ELR (cell line): ENCODE data around the gene LSM11.
"Not testable (repeated sequence)": the region's sequence is repeated elsewhere in the genome, so short reads cannot be mapped to it uniquely, and the experiment has no call there.

Source experiments
- DNase-seq: peaks from one replicate; pipeline ENCODE4 v3.0.0-alpha.2; 2015; ENCODE audit warnings: low read depth

LSM11 gene

DNA sequence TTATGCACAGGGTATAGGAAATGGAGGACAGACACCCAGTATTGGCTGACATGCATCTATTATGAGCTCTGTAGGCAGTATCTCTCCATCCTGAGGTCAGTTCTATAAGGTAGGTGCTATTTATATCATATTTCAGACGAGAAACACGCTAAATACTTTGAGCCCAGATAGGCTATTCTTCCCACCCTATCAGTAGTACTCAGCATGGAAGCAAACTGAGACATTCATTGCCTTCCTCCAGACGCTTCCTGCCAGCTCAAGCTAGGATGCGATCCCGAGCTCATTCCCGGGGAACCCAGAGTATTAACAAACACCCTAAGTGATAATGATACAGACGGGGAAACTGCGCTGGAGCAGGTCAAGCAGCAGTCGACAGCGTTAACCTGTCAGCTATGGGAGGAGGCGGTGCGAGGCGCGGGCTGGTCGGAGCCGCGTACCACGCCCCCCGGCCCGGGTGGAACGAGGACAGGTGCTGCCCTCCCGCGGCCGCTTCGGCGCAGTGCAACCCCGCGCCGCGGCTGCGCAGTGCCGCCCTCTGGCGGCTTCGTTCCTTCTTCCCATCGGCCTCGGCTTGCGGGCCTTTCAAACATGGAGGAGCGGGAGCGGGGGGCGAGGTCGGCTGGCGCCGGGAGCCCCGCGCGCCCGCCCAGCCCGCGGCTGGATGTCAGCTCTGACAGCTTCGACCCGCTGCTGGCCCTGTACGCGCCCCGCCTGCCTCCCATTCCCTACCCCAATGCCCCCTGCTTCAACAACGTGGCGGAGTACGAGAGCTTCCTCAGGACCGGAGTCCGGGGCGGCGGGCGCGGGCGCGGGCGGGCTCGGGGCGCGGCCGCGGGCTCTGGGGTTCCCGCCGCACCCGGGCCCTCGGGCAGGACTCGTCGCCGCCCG, at the start of gene LSM11:
Gene LSM11 (plus strand): TSS at position 550 of the 888 bp plus-strand sequence. CDS start 39 bp downstream, at position 589.
- DNase-seq, result peak; percentile 87

DNA sequence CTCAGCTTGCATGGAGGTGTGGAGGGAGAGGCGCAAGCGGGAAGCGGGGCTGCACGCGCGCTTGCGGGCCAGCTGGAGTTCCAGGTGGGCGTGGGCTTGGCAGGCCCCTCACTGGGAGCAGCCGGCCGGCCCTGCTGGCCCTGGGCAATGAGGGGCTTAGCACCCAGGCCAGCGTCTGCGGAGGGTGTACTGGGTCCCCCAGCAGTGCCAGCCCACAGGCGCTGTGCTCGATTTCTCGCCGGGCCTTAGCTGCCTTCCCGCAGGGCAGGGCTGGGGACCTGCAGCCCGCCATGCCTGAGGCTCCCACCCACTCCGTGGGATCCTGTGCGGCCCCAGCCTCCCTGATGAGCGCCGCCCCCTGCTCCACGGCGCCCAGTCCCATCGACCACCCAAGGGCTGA, 49.7 kb upstream of the LSM11 start:
- DNase-seq, result not testable (repeated sequence)

DNA sequence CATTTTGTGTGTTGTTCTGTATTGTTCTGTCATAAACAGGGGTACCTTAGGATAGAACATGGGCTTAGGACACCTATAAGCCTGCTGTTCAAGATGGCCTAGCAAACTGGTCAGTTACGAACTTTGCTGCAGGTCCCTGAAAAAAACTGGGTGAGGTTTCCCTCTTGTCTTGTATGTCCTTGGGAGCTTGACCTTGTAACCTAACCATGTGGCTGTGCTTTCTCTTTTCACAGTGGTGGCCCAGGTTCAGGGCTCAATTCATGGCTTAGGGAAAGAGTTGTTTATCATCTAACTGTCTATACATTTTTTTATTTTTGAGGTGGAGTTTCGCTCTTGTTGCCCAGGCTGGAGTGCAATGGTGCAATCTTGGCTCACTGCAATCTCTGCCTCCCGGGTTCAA, 47.4 kb upstream of the LSM11 start:
- DNase-seq, result not testable (repeated sequence)

DNA sequence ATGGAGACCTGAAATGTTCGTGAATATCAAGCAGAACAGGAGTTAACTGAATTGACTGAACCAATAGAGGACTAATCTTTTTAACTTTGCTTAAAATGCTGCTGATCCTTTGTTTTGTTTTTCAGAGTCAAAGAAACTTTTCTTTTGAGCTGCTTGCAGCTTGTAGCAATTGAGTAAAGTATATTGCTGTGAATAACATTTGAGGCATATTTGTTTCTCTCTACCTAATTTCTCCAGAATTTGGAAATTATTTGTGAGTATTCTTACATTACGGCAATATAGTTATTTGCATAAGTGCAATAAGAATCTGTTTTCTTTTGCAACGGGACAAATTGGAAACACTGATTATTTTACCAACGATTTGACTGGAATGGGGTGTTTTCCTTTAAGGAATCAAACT, 44.8 kb upstream of the LSM11 start:
- not testable (repeated sequence) for DNase-seq

DNA sequence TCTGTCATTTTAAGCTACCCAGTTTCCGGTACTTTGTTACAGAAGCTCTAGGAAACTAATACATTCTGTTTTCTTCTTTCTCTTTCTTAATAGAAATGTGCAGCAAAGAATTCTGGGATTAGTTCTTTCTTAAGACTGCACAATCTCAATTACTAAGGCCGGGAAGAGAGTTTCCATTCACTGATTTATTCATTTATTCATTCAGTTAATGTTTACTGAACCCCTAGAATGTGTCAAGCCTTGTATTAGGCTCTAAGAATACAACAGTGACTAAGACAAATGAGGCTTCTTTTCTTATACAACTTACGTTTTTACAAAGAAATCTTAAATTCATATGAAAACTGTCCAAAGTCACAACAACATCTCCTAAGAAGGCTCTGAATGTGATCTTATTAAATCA, 39.8 kb upstream of the LSM11 start:
- no peak for DNase-seq

DNA sequence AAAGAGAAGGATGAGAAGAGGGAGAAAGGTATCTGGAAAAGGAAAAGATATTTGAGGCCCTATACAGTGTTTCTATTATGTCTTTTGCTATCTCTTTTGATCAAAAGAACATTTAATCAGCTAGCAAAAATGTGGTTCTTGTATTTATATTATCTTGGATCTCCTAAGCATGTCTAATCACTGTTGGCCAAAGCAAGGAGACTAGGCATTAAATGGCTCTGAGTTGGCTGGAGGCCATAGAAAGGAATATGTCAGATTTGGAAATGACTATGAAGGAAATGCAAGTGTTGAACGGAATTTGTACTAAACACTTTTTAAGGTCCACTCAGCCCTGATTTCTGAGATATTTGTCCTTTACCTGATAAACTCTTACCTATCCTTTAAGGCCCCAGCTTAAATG, 34.6 kb upstream of the LSM11 start:
- DNase-seq, result peak; percentile 56

DNA sequence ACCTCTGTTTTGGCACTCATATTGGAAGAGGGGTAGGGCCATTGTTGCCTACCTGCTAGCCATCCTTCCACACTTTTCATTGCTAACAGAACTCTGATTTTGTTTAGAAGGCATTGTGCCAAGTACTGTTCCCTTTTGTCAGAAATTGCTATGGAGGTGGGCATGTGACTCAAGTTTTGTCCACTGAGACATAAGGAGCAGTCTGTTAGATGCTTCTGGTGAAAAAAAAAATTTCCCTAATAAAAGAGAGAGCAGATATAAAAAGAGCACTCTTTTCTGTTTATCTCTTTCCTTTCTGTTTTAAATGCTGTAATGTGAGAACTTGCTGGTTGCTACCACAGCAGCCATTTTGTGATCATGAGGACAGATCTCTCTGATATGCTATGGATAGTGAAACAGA, 34.2 kb upstream of the LSM11 start:
- DNase-seq, result no peak

DNA sequence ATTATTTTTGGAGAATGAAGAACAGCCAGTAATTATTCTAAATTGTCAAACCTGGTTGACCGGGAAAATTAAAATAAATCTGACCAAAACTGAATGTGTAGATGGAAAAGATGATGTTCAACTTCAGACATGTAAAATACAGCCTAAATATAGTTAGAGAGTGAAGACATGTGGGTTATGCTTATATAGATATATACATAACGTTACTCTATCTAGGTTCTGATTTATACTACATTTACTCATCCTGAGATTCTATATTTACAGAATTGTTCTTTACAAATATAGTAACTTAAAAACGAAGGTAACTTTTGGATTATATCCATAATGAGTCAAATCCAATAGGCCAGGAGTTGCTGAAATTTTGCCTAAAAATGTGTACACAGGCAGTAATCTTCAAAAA, 33.1 kb upstream of the LSM11 start:
- DNase-seq, result no peak

DNA sequence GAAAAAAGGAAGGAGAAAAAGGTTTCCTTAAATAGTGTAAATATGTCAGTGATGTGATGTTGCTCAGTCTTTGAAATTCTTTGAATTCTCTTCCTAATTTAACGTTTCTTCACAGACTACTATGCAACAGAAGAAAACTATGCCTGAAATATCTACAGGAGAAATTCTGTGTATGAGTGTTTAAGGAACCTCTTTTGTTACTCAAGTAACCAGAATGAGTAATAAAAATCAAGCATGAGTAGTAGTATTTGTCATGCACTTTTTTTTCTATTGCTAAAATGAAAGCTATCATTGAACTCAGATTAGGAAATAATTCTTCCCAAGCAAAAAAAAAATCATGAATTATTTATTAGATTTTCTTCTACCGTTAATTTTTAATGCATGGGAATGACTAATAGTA, 32.6 kb upstream of the LSM11 start:
- peak; percentile 90 for DNase-seq

DNA sequence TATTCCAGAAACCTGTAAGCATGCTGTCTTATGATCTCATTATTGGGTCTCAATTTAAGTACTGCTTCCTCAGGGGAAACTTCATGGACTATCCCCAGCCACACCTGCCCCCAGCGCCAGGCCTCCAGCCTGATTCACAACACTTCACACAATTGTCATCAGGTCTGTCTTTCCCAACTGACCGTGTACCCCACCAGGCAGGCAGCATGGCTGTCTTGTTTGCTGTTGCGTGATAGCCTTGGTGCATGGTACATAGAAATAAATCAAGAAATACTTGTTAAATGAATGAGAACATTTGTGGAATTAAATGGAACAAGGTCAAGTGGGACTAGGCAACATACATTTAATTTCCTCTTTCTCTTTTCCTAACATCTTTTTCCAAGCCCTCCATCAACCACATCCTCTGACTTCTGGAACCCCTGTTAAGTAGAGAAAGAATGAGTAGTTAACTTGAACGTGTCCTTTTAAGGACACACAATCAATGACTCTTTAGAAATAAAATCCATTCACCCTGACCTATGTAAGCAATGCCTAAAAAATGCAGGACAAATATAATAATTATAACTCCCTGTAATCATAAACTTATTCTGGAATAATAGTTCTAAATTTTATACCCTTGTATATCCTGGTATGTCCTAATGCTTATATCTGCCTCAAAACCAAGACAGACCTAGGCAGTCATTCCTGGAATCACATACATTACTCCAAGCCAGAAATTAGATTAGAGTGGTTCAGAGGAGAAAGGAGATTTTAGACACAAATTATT, 29.5 kb upstream of the LSM11 start:
- DNase-seq, result peak; percentile 17

DNA sequence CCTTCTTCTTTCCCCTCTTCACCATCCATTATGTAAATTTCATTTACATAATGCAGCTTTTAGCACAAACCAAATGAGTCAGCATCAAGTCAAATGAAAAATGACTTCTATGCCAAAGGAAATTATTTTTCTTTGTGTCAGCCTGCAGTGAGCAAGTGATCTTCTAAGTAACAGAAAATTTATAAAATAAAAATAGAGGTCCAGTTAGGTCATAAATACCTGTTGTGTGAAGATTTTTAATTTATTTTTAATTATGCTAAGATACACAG, 29.0 kb upstream of the LSM11 start:
- DNase-seq, result peak; percentile 29

DNA sequence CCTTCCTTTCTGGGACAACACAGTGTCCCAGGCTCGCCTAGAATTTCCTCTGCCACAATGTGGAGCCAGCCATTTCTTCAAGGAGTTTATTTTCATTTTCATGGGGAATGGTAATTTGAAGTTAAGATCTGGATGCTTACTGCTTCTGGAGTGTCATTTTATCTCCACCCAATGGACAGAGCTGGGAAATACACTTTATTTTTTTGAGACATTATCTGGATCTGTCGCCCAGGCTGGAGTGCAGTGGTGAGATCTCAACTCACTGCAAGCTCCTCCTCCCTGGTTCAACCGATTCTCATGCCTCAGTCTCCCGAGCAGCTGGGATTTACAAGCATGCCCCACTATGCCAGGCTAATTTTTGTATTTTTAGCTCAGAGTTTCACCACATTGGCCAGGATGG, 25.0 kb upstream of the LSM11 start:
- DNase-seq, result peak; percentile 80

DNA sequence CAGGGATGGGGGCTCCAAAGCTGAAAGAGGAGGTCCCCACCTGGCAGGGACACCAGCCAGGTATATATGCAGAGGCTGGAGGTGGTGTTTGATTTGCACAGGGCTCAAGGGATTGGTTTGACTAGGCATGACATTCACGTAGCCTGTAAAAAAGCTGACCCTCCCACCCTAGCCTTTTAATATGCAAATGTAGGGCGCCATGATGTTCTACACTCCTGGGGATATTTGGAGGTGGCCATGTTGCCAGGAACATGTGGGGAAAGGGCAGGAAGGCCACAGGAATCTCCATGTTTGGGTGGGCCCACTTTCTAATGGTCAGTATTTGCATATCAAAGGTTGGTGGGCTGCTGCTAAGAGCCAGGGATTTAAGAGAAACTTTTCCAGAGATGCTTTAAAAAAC, 24.3 kb upstream of the LSM11 start:
- DNase-seq, result no peak

DNA sequence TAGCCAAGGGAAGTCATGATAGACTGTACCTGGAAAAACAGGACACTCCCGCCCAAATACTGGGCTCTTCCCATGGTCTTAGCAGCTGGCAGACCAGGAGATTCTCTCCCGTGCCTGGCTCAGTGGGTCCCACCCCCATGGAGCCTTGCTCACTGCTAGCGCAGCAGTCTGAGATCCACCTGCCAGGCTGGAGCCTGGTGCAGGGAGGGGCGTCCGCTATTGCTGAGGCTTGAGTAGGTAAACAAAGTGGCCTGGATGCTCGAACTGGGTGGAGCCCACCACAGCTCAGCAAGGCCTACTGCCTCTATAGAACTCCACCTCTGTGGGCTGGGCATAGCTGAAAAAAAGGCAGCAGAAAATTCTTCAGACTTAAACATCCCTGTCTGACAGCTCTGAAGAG, 22.4 kb upstream of the LSM11 start:
- no peak for DNase-seq

DNA sequence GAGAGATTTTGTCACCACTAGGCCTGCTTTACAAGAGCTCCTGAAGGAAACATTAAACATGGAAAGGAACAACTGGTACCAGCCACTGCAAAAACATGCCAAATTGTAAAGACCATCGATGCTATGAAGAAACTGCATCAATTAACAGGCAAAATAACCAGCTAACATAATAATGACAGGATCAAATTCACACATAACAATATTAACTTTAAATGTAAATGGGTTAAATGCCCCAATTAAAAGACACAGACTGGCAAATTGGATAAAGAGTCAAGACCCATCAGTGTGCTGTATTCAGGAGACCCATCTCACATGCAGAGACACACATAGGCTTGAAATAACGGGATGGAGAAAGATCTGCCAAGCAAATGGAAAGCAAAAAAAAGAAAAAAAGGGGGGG, 20.6 kb upstream of the LSM11 start:
- not testable (repeated sequence) for DNase-seq

DNA sequence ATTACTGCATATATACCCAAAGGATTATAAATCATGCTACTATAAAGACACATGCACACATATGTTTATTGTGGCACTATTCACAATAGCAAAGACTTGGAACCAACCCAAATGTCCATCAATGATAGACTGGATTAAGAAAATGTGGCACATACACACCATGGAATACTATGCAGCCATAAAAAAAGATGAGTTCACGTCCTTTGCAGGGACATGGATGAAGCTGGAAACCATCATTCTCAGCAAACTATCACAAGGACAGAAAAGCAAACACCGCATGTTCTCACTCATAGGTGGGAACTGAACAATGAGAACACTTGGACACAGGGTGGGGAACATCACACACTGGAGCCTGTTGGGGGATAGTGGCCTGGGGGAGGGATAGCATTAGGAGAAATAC, 16.9 kb upstream of the LSM11 start:
- DNase-seq, result not testable (repeated sequence)

DNA sequence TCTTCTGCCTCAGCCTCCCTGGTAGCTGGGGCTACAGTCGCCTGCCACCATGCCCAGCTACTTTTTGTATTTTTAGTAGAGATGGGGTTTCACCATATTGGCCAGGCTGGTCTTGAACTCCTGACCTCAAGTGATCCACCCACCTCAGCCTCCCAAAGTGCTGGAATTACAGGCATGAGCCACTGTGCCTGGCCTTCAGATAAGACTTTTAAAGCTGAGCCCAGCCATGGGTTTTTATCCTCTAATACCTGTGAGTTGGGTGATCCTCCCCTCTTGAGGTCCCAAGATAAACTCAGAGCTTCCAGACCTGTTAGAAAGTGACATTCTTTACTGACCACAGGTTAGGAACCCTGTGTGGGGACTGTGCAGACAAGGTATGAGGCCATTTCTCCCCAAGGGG, 15.7 kb upstream of the LSM11 start:
- DNase-seq, result not testable (repeated sequence)

DNA sequence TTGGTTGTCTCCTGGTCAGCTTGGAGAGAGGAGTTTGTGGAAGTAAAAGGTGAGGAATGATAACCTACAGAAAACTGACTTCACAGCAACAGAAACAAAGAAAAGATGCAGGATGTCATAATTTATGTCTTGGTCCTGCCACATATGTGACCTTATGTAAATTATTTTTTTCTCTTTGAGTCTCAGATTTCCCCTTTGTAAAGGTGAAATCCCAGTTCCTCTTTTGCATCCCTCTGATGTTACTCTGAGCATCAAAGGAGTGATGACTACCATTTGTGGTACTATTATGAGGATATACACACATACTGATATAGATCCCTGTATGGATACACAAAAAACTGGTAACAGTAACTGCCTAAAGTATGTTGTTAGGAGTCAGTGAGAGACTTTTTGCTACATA, 13.7 kb upstream of the LSM11 start:
- DNase-seq, result no peak

DNA sequence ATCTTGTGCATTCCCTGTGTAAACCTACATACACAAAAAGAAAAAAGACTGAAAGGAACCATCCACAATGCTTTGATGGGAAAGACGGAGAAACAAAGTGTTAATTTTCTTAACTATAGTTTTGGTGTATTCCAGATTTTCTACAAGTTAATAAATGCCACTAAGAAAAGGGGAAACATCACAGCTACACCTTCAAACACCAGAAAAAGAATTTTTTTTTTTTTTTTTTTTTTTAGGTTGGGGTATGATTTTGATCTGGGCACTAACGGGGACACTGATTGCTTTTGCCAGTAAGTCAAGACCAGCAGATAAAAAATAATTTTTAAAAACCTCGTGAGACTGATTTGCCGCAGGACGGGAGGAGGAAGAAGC, 12.6 kb upstream of the LSM11 start:
- no peak for DNase-seq

DNA sequence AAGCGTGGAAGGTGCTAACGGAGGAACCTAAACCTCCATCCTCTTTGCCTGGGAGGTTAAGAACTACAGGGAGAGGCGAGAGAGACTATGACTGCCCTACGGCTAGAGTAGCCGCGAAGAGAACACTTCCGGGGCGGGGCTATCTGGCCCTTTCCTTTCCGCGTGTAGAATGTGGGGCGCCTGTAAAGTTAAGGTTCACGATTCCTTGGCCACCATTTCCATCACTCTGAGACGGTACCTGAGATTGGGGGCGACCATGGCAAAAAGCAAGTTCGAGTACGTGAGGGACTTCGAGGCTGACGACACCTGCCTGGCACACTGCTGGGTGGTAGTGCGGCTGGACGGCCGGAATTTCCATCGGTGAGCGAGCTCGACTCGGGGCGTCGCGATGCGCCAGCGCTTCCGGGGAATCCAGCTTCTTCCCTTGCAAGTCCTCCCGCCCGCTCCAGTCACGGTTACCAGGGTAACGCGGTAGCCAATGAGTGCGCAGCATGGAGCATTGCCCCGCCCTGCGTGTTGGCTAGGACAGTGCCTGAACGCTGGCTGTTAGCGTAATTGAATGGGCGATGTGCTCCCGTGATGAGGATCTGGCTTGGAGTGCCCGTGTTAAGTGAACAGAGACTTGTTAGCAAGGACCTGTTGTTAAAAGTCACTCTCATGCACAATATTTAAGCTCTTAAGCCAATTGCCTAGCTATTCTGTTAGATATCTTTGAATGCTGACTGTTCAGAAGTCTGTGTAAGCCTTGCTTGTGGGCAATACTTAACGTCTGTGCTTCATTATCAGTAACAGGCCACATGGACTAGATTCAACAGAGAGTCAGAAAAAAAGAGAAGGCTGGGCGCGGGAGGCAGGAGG, 12.0 kb upstream of the LSM11 start, which contains the start of gene THG1L:
Gene THG1L (plus strand): TSS at position 149 of the 858 bp plus-strand sequence. CDS start 21 bp downstream, at position 170.
- peak; percentile 99 for DNase-seq

DNA sequence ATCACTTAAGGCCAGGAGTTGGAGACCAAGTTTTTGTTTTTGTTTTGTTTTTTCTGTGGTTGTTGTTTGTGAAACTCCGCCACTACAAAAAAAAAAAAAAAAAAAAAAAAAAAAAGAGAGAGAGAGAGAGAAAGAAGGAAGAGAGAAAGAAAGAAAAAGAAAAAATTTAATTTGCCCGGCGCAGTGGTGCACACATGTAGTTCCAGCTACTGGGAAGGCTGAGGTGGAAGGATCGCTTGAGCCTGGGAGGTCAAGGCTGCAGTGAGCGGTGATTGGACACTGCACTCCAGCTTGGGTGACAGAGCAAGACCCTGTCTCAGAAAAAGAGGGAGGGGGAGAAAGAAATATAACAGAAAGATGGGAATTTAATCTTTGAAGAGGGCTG, 11.4 kb upstream of the LSM11 start:
- DNase-seq, result no peak

DNA sequence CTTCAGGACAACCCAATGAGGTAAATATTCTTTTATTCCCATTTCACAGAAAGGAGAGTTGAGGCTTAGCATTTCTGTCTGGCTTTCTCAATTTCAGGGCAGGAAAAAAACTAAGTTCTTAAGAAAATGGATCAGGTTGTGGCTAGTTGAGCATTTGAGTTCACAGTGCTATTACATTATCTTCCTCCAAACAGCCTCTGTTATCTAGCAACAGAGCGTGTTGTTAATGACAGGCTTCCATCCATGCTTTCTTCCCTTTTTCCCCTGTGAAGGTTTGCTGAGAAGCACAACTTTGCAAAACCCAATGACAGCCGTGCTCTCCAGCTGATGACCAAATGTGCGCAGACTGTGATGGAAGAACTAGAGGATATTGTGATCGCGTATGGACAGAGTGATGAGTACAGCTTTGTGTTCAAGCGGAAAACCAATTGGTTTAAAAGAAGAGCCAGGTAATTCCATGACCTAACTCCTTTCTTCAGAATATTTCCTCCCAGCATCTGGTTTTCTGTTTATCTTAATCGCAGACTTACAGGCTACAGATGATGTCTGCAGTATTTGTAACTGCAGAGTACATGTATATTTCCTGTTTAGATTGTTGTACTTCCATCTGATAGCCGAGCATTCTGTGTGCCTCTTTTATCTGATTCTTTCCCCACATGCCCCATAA, 10.8 kb upstream of the LSM11 start:
- DNase-seq, result no peak
